ENCODE measurements around the gene SIPA1. TPM values are rescaled to one million over a fixed set of nuclear protein-coding genes. Genes with fewer than 3 reads are reported as not detected.

SIPA1 gene
- total and polyA plus RNA-seq, 9 of the 15 experiments (the other 6 are each of a cell fraction or from before 2014, with no cell fraction given) = 0.25 to 85.8 (median 16.8) TPM

GRCh38 chr11:65595543-65596281, 42.2 kb upstream of the SIPA1 start, which contains the start of gene KCNK7 (continued):
- TF ChIP-seq ZNF740 (CRISPR knock-in tag; IDR thresholded peaks at IDR 0.05) (no peak), ZNF740 (tag; IDR thresholded peaks at IDR 0.05) (no peak), ZNF431 (CRISPR knock-in tag; IDR thresholded peaks at IDR 0.05) (no peak)
- TF ChIP-seq, protein P1, sequence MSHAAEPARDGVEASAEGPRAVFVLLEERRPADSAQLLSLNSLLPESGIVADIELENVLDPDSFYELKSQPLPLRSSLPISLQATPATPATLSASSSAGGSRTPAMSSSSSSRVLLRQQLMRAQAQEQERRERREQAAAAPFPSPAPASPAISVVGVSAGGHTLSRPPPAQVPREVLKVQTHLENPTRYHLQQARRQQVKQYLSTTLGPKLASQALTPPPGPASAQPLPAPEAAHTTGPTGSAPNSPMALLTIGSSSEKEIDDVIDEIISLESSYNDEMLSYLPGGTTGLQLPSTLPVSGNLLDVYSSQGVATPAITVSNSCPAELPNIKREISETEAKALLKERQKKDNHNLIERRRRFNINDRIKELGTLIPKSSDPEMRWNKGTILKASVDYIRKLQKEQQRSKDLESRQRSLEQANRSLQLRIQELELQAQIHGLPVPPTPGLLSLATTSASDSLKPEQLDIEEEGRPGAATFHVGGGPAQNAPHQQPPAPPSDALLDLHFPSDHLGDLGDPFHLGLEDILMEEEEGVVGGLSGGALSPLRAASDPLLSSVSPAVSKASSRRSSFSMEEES (CRISPR knock-in tag; IDR thresholded peaks at IDR 0.05) = no peak
- TF ChIP-seq, protein P2, sequence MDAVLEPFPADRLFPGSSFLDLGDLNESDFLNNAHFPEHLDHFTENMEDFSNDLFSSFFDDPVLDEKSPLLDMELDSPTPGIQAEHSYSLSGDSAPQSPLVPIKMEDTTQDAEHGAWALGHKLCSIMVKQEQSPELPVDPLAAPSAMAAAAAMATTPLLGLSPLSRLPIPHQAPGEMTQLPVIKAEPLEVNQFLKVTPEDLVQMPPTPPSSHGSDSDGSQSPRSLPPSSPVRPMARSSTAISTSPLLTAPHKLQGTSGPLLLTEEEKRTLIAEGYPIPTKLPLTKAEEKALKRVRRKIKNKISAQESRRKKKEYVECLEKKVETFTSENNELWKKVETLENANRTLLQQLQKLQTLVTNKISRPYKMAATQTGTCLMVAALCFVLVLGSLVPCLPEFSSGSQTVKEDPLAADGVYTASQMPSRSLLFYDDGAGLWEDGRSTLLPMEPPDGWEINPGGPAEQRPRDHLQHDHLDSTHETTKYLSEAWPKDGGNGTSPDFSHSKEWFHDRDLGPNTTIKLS (IDR thresholded peaks at IDR 0.05; ENCODE audit: borderline replicate concordance, low read depth) = no peak
